Measurements from ENCODE around the gene SFXN4. TPM values are rescaled to one million over a fixed set of nuclear protein-coding genes. Genes with fewer than 3 reads are reported as not detected.
"Not testable (repeated sequence)": the region's sequence is repeated elsewhere in the genome, so short reads cannot be mapped to it uniquely, and the experiment has no call there.

SFXN4 gene
- total RNA-seq, 4 donors from 2014 or later, result 12.2 to 37.4 (median 15.0) TPM

DNA sequence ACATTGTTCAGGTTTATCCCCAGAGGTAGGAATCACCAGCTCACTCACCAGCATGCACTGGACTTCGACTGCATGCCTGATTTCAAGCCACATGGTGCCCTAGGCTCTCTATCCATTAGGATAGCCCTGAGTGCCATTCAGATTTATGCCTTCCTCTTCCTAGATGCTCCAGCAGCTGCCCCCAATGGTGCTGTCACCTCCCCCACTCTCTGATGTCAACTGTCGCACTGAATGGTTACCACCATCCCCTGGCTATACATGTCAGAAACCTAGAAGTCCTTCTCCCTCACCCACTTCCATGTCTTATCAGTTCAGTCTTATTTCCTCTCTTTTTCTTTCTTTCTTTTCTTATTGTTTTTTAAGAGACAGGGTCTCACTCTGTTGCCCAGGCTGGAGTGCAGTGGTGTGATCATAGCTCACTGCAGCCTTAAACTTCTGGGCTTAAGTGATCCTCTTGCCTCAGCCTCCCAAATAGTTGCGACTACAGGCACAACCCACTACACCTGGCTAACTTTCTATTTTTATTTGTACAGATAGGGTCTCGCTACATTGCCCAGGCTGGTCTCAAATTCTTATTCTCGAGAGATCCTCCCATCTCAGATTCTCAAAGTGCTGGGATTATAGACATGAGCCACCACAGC, 2.9 kb downstream of the SFXN4 start:
- no peak for DNase-seq (ENCODE audit: low spot score in 2 of 2)
- WGBS, result 94% methylated on average over 5 of the region's 5 CpGs
- Histone ChIP-seq H3K27ac (no peak overlapping the region), H3K4me3 (no peak overlapping the region), H3K27me3 (no peaks in the 10 kb centered on the region), H3K9me3 (no peaks in the 10 kb centered on the region), H3K4me1 (peaks cover 19% of the 10 kb centered on the region), H3K36me3 (peaks cover 30% of the 10 kb centered on the region)
- TF ChIP-seq POLR2A (IDR thresholded peaks at IDR 0.05), result no peak
- TF ChIP-seq POLR2AphosphoS5 (IDR thresholded peaks at IDR 0.05), result no peak
- TF ChIP-seq EP300 (IDR thresholded peaks at IDR 0.05), result no peak
- TF ChIP-seq, protein P1, sequence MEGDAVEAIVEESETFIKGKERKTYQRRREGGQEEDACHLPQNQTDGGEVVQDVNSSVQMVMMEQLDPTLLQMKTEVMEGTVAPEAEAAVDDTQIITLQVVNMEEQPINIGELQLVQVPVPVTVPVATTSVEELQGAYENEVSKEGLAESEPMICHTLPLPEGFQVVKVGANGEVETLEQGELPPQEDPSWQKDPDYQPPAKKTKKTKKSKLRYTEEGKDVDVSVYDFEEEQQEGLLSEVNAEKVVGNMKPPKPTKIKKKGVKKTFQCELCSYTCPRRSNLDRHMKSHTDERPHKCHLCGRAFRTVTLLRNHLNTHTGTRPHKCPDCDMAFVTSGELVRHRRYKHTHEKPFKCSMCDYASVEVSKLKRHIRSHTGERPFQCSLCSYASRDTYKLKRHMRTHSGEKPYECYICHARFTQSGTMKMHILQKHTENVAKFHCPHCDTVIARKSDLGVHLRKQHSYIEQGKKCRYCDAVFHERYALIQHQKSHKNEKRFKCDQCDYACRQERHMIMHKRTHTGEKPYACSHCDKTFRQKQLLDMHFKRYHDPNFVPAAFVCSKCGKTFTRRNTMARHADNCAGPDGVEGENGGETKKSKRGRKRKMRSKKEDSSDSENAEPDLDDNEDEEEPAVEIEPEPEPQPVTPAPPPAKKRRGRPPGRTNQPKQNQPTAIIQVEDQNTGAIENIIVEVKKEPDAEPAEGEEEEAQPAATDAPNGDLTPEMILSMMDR (IDR thresholded peaks at IDR 0.05), result no peak

DNA sequence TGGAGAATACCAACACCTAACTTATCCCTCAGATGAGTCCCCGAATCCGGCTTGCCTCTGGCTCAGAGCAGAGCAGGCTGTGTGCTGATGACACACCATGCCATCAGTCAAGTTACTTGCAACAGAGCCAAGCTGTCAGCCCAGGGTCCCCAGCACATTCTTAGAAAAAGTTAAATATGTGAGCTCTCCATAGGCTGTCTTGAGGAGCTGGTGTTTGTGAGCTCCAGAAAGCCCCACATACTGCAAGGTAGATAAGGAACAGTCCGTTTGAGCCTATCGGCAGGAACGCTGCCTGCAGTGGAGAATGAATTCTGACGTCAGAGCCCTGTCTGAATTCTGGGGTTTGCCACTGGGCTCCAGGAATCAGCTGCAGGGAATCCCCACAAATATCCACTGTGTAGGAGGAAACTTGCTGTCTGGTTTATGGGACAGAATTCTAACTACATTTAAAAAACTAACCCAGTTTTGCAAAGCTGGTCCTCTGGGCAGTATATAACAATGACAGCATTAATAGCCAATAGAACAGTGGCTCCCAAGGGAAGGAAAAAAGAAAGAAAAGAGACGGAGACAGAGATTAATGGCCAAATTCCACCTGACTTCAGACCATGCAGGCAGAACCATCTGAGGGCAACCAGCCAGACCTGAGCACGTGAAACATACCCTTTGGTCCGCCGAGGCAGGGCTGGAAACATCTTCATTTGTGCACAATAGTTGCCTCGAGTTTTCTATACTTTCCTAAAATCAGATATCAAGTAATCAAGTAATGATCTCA, 3.6 kb downstream of the SFXN4 start:
- Histone ChIP-seq H3K27me3 (no peaks in the 10 kb centered on the region), H3K36me3 (peaks cover 33% of the 10 kb centered on the region), H3K4me3 (no peak overlapping the region), H3K4me1 (peaks cover 19% of the 10 kb centered on the region), H3K9me3 (no peaks in the 10 kb centered on the region), H3K27ac (no peak overlapping the region)
- DNase-seq (ENCODE audit: low spot score in 2 of 2), result no peak
- 65% methylated on average over 11 of the region's 11 CpGs for WGBS
- TF ChIP-seq, protein P1 (IDR thresholded peaks at IDR 0.05), result no peak
- TF ChIP-seq POLR2A (IDR thresholded peaks at IDR 0.05) (no peak), POLR2AphosphoS5 (IDR thresholded peaks at IDR 0.05) (no peak), EP300 (IDR thresholded peaks at IDR 0.05) (no peak)

DNA sequence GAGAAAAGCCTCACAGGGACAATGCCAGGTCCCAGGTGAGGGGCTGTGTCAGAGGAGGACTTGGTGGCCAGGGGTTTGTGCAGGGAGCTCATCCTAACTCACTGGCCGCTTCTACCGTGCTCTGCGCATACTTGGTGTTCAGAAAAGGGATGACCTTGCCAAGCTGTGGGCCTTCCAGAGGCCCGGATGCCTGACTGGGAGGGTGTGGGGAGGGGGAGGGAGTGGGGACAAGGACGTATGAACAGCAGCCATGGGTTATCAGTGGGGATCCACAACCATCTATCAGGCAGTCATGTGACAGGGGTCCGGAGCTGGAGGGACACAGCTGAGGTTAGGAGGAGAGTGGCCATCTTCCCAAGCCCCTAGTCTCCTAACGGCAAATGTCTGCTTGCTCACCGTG, 6.2 kb downstream of the SFXN4 start:
- no peak for DNase-seq (ENCODE audit: low spot score in 2 of 2)
- 92% methylated on average over 8 of the region's 8 CpGs for WGBS
- TF ChIP-seq EP300 (IDR thresholded peaks at IDR 0.05) (no peak), POLR2AphosphoS5 (IDR thresholded peaks at IDR 0.05) (no peak), POLR2A (IDR thresholded peaks at IDR 0.05) (no peak)
- TF ChIP-seq, protein P1 (IDR thresholded peaks at IDR 0.05), result no peak
- Histone ChIP-seq H3K27me3 (no peaks in the 10 kb centered on the region), H3K9me3 (no peaks in the 10 kb centered on the region), H3K36me3 (peaks cover 59% of the 10 kb centered on the region), H3K4me3 (no peak overlapping the region), H3K4me1 (peaks cover 2% of the 10 kb centered on the region), H3K27ac (no peak overlapping the region)

DNA sequence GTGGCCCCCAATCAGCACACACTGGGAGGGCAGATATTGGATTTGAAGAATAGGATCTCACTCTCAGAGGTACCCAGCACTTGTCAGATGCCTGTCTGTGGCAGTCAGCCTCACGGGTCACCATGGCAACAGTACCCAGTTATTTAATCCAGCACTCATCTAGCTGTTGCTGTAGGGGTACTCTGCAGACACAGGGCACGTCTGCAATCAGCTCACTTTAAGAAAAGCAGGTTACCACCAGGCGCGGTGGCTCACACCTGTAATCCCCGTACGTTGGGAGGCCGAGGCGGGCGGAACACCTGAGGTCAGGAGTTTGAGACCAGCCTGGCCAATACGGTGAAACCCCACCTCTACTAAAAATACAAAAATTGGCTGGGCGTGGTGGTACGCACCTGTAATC, 11.9 kb downstream of the SFXN4 start:
- no peak overlapping the region for H3K27ac ChIP-seq
- DNase-seq (ENCODE audit: low spot score in 2 of 2), result no peak
- no peaks in the 10 kb centered on the region for H3K4me1 ChIP-seq

DNA sequence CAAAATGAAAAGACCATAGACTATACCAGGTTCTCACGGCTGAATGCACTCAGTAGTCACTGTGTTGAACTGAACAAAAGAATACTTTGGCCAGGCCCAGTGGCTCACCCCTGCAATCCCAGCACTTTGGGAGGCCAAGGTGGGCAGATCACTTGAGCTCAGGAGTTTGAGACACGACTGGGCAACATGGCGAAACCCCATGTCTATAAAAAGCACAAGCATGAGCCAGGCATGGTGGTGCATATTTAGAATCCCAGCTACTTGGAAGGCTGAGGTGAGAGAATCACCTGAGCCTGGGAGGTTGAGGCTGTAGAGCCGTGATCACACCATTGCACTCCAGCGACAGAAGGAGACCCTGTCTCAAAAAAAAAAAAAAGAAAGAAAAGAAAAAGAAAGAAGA, 12.5 kb downstream of the SFXN4 start:
- no peak overlapping the region for H3K4me3 ChIP-seq
- no peaks in the 10 kb centered on the region for H3K4me1 ChIP-seq
- H3K27ac ChIP-seq, result no peak overlapping the region
- TF ChIP-seq, protein P1 (IDR thresholded peaks at IDR 0.05), result no peak
- no peak for TF ChIP-seq POLR2A (IDR thresholded peaks at IDR 0.05)
- no peak for TF ChIP-seq POLR2AphosphoS5 (IDR thresholded peaks at IDR 0.05)
- TF ChIP-seq EP300 (IDR thresholded peaks at IDR 0.05), result no peak
- no peak for DNase-seq (ENCODE audit: low spot score in 2 of 2)
- peaks cover 89% of the 10 kb centered on the region for H3K36me3 ChIP-seq
- WGBS, result 99% methylated on average over 5 of the region's 5 CpGs
- no peaks in the 10 kb centered on the region for H3K27me3 ChIP-seq
- H3K9me3 ChIP-seq, result no peaks in the 10 kb centered on the region

More for the DNA sequence above, 11.9 kb downstream of the SFXN4 start:
- TF ChIP-seq POLR2AphosphoS5 (IDR thresholded peaks at IDR 0.05) (no peak), POLR2A (IDR thresholded peaks at IDR 0.05) (no peak), EP300 (IDR thresholded peaks at IDR 0.05) (no peak)
- TF ChIP-seq, protein P1 (IDR thresholded peaks at IDR 0.05), result no peak
- Histone ChIP-seq H3K4me3 (no peak overlapping the region), H3K9me3 (no peaks in the 10 kb centered on the region), H3K36me3 (peaks cover 90% of the 10 kb centered on the region), H3K27me3 (no peaks in the 10 kb centered on the region)
- WGBS, result 93% methylated on average over 10 of the region's 12 CpGs

DNA sequence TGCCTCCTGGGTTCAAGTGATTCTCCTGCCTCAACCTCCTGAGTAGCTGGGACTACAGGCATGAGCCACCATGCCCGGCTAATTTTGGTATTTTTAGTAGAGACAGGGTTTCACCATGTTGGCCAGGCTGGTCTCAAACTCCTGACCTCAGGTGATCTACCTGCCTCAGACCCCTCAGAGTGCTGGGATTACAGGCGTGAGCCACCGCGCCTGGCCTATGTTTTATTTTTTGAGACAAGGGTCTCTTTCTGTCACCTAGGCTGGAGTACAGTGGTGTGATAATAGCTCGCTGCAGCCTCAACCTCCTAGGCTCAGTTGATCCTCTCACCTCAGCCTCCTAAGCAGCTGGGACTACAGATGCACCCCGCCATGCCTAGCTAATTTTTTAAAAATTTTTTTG, 13.9 kb downstream of the SFXN4 start:
- not testable (repeated sequence) for H3K4me1 ChIP-seq; H3K4me3 ChIP-seq; H3K27ac ChIP-seq; H3K27me3 ChIP-seq; DNase-seq (ENCODE audit: low spot score in 2 of 2); H3K9me3 ChIP-seq
- H3K36me3 ChIP-seq, result peaks cover 92% of the 10 kb centered on the region
- 98% methylated on average over 6 of the region's 6 CpGs for WGBS
